Measurements from ENCODE around the gene DAPK3.

DNA sequence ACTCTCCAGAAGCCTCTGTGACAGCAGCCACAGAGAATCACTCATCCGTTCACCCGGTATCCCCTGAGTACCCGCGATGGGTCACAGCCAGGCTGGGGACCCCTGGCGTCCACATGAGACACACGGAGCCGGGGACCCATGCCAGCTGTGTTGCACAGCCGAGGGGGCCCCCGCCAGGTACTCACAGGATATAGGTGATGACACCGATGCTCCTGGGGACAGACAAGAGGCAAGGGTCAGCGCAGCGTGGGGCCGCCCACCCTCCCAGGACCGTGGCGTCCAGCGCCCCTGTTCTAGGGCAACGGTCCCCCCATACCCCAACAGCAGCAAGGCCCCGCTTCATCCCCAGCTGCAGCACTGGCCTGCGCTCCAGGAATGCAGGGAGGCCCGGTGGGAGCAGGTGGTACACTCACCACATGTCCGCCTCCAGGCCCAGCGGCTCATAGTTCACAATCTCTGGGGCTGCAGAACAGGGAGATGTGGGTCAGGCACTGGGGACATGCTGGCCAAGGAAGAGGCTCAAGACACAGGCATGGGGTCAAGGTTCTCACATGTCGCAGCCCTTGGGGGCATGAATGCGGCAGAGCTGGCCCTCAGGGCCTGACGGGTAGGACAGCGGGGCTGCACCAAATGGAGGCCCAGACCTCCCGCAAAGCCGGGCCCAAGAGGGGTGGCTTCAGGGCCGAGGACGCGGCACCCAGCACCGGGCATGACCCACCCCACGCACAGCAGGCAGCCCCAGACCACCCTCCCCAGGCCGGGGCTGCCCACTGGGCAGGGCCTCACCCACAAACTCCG lies 7.2 kb downstream of the DAPK3 start:
- TF ChIP-seq, protein P1, sequence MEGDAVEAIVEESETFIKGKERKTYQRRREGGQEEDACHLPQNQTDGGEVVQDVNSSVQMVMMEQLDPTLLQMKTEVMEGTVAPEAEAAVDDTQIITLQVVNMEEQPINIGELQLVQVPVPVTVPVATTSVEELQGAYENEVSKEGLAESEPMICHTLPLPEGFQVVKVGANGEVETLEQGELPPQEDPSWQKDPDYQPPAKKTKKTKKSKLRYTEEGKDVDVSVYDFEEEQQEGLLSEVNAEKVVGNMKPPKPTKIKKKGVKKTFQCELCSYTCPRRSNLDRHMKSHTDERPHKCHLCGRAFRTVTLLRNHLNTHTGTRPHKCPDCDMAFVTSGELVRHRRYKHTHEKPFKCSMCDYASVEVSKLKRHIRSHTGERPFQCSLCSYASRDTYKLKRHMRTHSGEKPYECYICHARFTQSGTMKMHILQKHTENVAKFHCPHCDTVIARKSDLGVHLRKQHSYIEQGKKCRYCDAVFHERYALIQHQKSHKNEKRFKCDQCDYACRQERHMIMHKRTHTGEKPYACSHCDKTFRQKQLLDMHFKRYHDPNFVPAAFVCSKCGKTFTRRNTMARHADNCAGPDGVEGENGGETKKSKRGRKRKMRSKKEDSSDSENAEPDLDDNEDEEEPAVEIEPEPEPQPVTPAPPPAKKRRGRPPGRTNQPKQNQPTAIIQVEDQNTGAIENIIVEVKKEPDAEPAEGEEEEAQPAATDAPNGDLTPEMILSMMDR (IDR thresholded peaks at IDR 0.05; ENCODE audit: poor library complexity): no peak
- TF ChIP-seq EZH2 (IDR thresholded peaks at IDR 0.05; ENCODE audit: borderline replicate concordance): no peak
- no peak for TF ChIP-seq EZH2phosphoT487 (IDR thresholded peaks at IDR 0.05; ENCODE audit: low read depth, severe bottlenecking, unreplicated experiment)

All from hepatocyte (in vitro differentiated cells).